Measurements from ENCODE around the gene G6PC3.
A peak's percentile ranks its signal among the peaks of the same experiment; 100 is the strongest.
"Not testable (repeated sequence)": the region's sequence is repeated elsewhere in the genome, so short reads cannot be mapped to it uniquely, and the experiment has no call there.

G6PC3 gene

DNA sequence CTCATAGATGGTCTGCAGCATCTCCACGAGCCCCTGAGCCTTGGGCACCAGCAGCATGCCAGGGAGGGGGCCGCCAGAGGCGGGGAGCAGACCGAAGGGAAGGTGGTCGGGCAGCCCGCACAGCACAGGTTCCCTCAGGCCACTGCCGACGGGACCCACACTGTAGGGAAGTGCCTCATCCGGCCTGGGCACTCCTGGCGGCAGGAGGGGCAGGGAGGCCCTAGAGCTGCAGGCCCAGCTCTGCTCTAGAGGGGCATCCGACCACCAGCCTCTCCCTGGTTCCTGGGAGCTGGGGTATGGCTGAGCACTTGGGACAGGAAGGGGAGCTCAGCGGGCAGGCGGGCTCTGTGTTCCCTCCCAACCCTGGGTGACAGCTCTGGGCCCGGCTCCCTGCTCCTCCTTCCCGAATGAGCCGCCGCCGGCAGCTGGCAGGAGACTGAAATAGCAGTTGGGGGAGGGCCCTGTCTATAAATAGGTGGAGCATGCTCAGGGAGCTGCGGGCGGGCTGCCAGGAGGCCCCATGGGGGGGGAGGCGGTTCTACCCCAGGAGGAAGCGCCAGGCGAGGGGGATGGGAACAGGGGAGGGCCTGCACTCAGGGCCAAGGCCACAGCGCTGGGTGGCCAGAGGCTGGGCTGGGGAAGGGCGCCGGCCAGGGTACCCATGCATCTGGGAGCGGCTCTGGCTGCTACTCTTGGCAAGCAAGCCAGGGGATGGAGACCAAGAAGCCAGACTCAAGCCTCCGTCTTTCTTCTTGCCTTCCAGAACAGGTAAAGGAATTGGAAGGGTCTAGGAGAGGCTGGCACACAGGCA, 40.5 kb downstream of the G6PC3 start:
- peak; percentile 96 to 97 for DNase-seq

DNA sequence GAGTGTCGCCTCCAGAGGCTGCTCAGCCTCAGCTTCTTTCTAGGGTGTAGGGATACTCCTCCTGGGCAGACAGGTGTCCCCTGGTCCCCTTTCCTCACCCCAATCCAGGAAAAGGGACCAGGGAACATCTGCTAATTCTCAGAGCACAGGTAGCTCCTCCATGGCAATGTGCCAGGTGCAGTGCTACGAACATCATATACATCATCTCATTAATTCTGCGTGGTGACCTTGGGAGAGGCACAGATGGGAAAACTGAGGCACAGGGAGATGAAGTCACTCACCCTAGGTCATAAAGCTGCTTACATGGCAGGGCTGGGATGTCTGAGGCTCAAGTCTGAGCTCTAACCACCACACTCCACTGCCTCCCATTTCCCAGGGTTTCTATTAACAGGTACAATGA, 41.2 kb downstream of the G6PC3 start:
- no peak for DNase-seq

DNA sequence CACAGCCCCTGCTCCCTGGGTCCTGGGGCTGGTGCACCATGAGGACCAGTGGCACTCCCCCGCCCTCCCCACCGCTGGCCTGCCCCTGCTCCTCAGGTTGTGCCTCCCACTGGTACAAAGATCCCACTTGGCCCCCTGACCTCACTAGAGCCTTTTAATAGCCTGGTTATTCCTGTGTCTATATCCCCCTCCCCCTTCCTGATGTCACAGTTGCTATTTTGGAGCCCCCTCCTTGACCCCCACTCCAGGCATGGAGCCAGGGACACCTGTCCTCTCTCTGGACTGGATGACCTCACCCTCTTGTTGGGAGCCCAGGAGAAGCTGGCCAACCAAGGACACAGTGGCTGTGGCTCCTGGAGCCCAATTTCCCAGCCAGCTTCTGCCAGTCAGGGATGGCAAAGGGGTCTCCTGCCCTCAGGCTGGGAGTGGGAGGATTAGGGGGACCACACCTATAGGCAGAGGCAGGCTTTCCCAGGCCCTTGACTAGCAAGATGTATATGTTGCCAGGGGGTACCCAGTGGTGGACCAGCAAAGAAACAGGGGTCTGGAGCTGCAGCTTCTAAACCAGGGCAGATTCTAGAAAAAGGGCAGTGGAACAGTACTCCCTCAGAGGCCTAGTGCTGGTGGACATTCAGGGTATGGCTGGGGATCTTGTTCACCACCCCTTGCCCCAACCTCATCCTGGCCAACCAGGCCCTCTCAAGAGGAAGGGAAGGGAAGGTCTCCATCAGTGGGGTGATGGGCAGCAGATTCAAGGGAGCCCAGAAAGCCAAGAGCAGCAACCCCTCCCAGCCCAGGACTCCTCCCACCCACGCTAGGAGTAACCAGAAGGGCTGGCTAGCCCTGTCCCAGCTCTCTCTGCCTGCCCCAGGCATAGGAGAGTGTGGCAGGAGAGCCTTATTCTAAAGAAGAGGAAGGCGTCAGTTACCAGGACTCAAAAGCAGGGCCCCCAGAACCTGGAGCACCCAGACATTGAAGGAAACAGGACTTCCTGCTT, 42.0 kb downstream of the G6PC3 start:
- DNase-seq: no peak

DNA sequence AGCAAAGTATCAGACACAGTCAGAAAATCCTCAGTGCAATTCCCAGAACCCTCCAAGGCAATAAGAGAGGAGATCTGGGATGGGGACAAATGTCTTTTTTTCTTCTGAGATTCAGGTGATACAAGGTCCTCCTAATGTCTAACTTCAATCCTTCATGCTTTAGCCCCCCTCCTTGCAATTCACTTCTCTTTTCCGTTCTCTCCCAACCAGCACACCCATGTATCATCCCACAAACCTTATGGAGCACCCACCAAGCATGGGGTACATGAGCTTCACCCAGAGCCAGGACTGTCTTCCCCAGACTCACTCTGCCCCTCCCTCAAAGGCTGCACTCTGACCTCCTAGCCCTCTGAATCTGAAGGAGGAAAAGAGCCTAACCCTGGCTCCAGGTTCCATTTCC, 42.8 kb downstream of the G6PC3 start:
- DNase-seq: no peak

DNA sequence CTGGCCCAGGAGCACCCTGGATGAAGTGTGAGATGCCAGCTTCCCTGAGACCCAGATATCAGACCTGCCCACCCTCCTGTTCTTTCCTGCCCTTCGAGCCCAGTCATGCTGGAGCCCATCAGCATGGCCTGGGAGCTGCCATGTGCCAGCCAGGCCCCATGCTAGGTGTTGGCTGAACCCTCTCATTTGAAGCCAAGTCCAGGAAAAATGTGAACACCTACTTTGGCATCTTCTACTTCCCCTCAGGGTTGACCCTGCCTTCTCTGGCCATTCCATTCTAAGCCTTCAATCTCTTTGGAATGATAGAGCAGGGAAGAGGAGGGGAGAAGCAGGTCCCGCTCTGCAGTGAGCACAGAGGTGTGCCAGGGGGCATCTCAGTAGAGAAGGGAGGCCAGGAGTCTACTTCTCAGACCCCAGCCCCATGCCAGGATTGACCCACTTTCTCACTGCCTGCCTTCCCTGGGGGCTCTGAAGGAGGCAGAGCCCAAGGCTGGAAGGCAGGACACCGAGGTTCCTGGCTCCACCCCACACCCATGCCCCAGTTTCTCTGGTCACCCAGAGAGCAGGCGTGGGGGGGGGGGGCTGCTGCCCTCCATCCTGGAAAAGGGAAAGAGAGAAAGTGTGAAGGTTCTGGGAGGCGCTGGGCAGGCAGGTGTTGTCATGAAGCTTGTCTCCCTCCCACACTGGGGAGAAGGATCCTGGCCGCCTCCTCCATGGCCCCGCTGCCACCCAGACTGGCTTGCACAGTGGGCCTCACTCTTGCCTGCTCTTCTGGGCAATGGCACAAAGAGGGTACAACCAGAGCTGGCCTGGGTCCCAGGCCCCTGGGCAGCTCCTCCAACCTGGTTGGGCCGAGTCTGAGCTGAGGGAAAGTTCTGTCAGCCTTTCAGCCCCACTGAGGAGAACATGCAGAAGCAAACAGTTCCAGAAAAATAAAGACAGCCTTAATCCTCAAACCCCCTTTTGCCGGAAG, 43.6 kb downstream of the G6PC3 start:
- no peak for DNase-seq

DNA sequence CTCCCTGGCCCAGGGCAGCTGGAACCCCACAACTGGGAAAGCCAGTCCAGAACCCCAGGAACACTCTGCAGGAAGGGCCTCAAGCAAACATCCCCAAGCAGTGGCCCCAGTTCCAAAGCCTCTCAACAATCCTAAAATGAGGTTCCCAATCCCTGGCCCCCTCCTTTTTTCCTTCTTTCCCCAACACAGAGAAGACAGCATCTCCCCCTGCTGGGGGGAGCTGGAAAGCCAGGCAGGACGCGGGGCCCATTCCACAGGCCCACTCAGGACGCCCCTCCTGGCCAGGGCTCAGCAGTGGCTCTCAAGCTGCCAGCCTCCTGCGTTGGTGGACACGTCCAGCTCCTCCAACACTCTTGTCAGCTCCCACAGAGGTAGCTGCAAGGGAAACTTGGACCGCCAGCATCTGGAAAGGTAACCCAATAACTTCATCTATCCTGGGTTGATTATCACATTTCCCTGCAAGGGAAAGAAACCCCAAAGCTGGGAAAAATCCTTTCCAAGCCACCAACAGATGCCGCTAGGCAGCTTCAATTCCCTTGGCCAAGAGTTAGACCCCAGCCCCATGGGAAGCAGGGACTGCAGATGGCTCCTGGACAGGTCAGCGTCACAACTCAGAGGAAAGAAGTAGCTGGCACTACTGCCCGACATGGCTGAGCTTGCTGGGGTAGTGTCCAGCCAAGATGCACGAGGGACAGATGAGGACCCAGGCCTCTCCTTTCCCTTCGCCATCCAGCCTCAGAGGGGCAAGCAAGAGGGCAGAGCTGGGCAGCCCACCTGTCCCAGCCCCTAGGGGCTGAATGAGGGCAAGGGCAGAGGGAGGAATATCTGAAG, 45.3 kb downstream of the G6PC3 start:
- peak; percentile 38 to 46 for DNase-seq

DNA sequence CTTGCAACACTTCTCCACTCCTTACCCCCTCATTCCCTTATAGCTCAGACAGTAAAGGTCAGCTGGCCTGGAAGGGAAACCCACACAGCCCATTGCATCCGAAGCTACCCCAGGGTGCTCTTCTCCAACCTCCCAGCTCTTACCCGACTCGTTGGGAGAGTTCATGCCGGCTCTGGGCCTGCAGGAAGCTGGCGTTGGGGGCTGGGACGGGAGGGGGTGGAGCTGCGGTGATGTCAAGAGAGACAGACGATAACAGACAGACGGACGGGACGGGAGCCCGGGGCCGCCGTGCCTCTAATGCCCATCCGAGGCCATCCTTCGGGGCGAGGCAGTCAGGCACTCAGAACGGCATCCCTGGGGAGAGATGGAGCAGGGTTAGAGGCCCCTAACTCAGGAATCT, 46.8 kb downstream of the G6PC3 start:
- no peak for DNase-seq

DNA sequence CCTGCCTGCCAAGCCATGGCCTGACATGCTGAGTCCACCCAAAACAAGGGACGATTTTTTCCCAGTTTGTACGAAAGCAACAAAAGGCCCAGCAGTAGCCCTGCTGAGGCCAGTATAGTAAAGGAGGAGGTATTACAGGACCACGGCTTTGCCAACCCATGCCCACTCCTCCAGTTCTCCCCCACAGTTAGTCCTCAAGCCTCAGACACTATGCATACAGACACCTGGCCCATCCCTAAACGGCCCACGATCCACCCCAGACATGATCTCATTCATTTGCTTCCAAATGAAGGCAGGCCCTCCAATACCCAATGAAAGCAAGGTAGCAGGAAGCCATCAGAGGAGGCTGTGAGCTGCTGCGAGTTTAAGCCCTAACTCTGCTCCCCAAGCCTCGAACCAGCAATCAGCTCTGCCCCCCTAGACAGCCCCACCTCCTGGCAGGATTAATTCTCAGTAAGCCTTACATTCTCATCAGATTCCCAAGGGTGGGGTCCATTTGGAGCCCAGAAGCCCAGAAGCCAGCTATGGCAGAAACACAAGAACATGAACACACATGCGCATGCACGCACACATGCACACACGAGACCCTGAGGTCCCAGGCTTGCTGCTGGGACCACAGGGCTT, 48.0 kb downstream of the G6PC3 start:
- DNase-seq: no peak

DNA sequence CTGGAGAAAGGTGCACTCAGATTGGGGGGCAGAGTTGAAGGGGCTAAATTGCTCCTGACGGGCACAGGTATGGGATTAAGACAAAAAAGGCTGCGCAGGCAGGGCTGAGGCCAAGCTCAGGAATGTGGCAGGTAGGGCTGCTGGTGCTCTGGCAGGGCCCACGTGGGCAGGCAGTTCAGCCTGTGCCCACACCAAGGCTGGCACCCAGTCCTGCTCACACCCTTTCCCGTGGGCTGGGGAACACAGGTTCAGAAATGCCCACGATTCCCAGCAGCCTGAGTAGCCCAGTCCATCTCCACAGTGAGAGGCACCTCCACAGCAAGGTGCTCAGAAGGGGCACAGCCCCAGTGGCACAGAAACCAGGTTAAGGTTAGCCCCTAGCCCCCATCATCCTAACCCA, 48.5 kb downstream of the G6PC3 start:
- DNase-seq: no peak

DNA sequence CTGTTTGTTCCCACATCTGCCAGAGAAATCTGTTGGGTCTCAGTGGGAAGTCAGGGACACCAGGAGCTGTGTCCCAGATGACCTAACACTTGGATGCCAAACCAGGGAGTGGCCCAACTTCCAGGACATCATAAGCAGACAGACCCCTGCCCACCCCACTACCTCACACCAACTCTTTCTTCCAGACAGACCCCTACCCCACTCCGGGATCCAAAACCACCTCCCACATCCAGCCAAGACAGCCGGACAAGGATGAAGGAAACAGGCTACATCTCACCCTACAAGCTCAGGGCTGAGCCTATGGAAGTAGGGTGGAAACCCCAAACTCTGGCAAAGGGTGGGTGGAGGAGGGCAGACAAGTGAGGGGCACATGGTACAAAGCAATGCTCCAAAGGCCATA, 49.3 kb downstream of the G6PC3 start:
- no peak for DNase-seq

DNA sequence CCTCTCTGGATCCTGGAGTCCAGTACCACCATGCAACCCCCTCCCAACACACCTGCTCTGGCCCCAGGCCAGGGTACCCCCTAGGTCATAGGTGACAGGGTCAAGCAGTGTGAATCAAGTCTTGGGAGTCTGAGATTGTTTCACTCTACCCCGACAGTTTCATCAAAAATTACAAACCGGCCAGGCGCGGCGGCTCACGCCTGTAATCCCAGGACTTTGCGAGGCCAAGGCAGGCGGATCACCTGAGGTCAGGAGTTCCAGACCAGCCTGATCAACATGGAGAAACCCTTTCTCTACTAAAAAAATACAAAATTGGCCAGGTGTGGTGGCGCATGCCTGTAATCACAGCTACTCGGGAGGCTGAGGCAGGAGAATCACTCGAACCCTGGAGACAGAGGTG, 49.7 kb downstream of the G6PC3 start:
- not testable (repeated sequence) for DNase-seq

DNA sequence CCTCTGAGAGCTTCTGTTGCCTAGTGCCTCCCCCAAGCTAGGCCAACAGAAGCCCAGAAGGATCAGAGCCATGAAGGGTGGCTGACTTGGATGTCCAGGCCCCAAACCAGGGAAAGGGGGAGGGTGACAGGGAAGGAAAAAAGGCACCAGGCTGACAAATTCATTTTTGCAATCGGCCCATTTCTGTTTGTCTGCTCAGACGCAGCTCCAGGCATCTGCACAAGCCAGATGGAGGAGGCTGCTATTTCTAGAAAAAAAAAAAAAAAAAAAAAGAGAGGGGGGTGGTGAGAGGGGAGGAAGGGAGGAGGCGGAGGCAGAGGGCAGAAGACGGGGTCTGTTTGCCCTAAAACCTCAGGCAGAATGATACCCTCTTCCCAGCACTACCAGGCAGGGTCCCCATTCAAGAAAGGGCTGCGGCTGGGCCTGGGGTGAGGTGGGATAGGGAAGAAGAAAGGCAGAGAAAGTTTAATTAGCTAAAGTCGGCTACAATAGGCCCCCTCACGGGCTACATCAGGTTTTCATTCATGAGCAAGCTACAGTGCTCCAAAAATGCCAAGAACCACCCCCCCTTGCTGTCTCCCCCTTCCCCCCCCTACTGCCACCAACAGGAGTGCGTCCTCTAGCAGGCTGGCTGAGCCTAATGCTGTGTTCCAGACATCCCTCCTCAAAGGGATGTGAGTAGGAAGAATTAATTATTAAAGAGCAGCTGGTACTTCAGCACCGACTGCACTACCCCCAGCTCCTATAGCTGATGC, 50.5 kb downstream of the G6PC3 start:
- DNase-seq: no peak

DNA sequence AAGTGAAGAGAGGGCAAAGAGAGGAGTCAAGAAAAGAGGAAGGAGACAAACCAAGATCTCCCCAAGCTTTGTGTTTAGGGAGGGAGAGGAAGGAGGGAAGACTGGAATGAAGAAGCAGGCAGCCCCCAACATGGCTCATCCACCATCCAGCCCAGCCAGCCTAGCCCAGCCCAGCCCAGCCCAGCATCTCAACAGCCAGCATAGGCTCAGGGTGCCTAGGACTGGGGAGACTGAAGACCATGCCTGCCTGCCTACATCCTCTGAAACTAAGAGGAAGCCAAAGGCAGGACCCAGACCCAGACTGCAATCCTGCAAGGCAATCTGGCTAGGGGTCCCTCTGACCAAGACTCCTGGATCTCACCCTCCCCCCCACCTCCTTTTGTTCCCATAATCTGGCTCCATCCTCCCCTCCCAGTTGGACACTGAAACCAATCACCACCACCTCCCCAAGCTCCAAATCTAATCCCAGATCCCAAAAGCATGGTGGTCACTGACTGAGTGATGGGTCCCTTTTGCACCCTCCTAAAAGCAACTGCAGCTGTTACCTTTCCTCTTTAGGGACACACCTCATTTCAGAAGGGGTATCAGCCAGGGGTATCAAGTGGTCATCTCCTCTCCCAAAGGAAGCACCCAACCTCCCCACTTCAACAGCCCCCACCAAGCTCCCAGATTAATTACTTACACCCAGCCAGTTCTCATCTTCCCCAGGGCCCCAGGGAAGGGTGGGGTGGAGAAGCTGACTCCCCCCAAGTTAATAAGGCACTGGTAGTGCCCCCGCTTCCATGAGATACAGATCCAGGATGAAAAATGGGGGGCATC, 51.7 kb downstream of the G6PC3 start:
- DNase-seq: peak; percentile 20 to 35

DNA sequence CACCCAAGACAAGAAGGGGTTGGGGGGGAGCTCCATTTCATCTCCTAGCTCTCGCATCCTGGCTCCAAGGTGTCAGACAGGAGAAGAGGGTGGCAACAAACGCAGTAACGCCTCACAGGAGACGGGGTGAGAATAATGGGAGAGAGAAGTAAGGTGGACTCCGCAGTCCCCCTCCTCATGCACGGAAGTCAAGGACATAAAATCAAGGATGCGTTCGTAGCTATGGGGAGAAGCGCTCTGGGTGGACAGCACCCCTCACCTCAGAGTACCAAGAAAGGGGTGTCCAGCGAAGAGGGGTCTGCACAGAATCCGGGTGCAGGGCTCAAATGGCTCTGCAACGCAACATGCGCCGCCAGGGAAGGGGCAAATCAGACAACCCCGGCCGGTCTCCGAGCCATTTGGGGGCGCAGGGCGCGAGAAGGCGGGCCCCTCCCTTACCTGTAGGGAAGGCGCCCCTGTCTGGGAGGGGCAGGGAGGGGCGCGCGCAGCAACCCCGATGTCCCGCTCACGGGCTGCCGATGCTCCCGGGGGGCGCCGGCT, 52.4 kb downstream of the G6PC3 start:
- DNase-seq: no peak

DNA sequence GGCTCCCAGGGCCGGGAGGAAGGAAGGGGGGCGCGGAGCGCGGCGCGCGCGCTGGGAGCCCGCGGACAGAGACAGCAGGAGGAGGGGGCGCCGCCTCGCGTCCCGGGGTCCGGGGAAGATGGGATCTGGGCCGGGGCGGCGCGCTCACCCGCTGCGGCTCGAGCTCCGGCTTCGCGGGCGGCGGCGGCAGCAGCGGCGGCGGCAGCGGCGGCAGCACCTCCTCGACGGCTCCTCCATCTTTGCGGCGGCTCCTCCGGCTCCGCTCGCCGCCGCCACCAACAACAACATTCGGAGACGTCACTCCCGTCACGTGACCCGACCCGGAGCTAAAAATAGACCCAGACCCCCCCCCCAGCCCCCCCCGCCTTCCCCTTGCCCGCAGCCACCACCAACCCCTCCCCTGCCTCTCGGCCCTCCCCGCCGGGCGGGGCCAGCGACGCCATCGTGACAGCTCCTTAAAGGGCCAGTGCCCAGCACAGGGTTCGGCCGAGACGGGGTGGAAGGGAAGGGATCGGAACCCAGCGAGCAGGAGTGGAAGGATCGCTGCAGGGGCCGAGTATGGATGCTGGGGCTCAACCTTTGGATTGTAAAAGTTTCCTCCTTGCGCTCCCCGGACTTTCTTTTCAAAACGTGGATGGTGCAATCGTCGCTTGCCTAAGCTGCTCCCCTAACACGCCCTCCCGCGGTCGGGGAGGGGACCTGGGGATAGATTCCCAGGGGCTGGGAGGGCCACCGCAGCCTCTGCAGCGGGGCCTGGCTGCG, 53.0 kb downstream of the G6PC3 start, which contains the start of gene HDAC5:
TSS of gene HDAC5 (minus strand) at position 286 of the 762 bp plus-strand sequence. CDS start 6,126 bp downstream, outside the sequence.
- peak; percentile 89 to 90 for DNase-seq

DNA sequence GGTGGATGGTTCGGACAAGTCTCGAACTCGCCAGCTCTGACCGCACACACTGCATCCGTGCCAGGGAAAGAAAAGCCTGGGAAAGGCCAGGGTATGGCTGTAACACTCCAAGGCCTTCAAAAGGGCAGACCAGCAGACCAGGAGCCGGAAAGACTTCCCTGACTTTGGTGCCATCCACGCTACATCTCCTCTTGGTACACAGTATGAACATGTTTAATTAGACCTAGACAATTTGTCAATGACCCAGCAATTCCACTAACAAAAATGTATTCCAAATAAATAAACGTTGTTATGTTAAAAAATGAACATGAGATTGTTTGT, 53.5 kb downstream of the G6PC3 start:
- DNase-seq: peak in 1 of 2 experiments; percentile 23
